Measurements from ENCODE around the gene DENND4A.

- TF ChIP-seq GATA3 (IDR thresholded peaks at IDR 0.05; ENCODE audit: low read depth, low read length), result no peak
- TF ChIP-seq GATA2 (IDR thresholded peaks at IDR 0.05; ENCODE audit: low read depth, low read length), result no peak
Observed at GRCh38 chr15:65766422-65767263, 25.4 kb downstream of the DENND4A start.
